Measurements from ENCODE around the gene PKD2. TPM values are rescaled to one million over a fixed set of nuclear protein-coding genes. Genes with fewer than 3 reads are reported as not detected.

The PKD2 gene
- total RNA-seq, 4 donors from 2014 or later: 30.9 to 50.0 (median 40.7) TPM

DNA sequence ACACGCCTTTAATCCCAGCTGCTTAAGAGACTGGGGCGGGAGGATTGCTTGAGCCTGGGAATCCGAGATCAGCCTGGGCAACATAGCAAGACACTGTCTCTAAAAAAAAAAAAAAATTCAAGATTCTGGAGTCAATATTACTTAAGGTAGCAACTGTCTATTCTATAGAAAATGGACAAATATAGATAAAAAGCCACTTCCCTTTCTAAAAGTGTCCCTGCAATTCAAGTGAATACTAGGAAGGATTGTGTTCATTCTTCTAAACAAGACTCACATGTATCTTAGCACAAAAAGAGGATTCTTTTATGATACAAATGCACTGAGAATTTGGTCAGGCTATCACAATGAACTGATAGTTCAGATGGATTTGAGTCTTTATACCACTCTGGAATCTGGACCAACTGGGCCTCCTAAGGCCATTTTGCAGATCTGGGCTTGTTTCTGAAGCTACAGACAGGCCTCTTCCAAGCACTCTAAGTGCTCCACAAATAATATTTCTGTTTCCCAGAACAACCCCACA is 7.0 kb downstream of the PKD2 start:
- no peaks in the 10 kb centered on the region for H3K36me3 ChIP-seq
- intact Hi-C loops (cut with DNase I): no loop called here
- DNase-seq: no peak
- H3K27ac ChIP-seq: no peak overlapping the region
- peaks cover 5 to 22% of the 10 kb centered on the region in 2 donors for H3K4me1 ChIP-seq
- TF ChIP-seq, protein P1, sequence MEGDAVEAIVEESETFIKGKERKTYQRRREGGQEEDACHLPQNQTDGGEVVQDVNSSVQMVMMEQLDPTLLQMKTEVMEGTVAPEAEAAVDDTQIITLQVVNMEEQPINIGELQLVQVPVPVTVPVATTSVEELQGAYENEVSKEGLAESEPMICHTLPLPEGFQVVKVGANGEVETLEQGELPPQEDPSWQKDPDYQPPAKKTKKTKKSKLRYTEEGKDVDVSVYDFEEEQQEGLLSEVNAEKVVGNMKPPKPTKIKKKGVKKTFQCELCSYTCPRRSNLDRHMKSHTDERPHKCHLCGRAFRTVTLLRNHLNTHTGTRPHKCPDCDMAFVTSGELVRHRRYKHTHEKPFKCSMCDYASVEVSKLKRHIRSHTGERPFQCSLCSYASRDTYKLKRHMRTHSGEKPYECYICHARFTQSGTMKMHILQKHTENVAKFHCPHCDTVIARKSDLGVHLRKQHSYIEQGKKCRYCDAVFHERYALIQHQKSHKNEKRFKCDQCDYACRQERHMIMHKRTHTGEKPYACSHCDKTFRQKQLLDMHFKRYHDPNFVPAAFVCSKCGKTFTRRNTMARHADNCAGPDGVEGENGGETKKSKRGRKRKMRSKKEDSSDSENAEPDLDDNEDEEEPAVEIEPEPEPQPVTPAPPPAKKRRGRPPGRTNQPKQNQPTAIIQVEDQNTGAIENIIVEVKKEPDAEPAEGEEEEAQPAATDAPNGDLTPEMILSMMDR (IDR thresholded peaks at IDR 0.05): no peak
- no peak for TF ChIP-seq POLR2A (IDR thresholded peaks at IDR 0.05)
- 95 to 100% methylated on average over 3 of the region's 3 CpGs for WGBS, 2 donors
- H3K27me3 ChIP-seq: no peaks in the 10 kb centered on the region
- no peak overlapping the region for H3K4me3 ChIP-seq (replicated peaks in 1 of 3)
- no peaks in the 10 kb centered on the region for H3K9me3 ChIP-seq

DNA sequence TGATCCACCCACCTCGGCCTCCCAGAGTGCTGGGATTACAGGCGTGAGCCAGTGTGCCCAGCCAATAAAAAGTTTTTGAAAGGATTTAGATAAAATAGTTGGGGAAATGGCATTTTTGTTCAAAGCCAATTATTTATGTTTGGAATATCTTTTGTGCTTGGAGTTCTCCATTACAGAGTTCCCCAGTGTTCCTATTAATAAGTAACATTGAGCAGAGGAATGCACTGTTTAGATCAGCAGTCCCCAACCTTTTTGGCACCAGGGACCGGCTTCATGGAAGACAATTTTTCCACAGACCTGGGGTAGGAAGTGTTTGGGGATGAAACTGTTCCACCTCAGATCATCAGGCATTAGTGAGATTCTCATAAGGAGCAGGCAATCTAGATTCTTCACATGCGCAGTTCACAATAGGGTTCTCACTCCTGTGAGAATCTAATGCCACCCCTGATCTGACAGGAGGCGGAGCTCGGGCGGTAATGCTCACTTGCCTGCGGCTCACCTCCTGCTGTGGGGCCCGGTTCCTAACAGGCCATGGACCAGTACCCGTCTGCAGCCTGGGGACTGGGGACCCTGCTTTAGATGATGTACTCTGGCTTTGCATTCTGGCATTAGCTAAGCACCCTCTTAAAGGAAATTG is 8.3 kb downstream of the PKD2 start:
- Histone ChIP-seq H3K4me1 (peaks cover 5 to 17% of the 10 kb centered on the region in 2 donors), H3K27me3 (no peaks in the 10 kb centered on the region)

DNA sequence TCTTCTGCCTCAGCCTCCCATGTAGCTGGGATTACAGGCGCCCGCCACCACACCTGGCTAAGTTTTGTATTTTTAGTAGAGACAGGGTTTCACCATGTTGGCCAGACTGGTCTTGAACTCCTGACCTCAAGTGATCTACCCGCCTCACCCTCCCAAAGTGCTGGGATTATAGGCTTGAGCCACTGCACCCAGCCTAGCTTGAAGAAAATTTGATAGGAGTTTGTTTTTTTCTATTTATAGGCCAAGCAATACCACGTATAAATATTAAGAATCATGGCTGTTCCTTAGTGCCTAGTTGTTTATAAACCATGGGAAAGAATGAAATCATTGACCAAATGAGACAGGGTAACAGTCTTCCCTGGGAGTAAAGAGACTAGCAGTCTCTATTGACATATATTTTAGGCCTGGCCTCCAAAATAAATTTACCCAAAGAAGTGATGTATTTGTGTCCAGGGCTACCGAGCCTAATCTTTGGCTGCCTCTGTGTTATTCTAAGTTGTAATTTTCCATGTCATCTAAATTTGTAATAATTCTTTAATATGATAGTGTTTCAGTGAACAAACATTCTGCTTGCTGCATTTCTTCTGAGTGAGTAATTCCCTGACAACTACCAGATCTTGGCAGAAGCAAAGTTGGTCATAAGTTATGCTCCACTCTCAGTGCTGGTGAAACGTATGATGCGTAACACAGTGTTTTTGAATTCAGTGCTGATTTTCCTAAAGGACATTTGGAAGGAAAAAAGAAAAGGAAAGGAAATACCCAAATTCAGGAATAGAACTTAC is 10.3 kb downstream of the PKD2 start:
- Histone ChIP-seq H3K27me3 (no peaks in the 10 kb centered on the region), H3K27ac (peak overlapping the region; percentile 72 to 83 (median 76)), H3K36me3 (no peaks in the 10 kb centered on the region), H3K9me3 (no peaks in the 10 kb centered on the region), H3K4me1 (peaks cover 5 to 16% of the 10 kb centered on the region in 2 donors), H3K4me3 (replicated peaks in 1 of 3) (no peak overlapping the region)
- 70 to 76% methylated on average over 7 of the region's 7 CpGs for WGBS, 2 donors
- intact Hi-C loops (cut with DNase I): no loop called here
- DNase-seq: peak in 1 of 2 donors; percentile 11
- no peak for TF ChIP-seq POLR2A (IDR thresholded peaks at IDR 0.05)
- TF ChIP-seq, protein P1 (IDR thresholded peaks at IDR 0.05): no peak

More for the DNA sequence above, 8.3 kb downstream of the PKD2 start:
- no peak overlapping the region for H3K4me3 ChIP-seq (replicated peaks in 1 of 3)
- intact Hi-C loops (cut with DNase I): no loop called here
- WGBS, 2 donors: 95 to 97% methylated on average over 9 to 10 of the region's 10 CpGs
- H3K9me3 ChIP-seq: no peaks in the 10 kb centered on the region
- H3K36me3 ChIP-seq: no peaks in the 10 kb centered on the region
- TF ChIP-seq POLR2A (IDR thresholded peaks at IDR 0.05): no peak
- TF ChIP-seq, protein P1 (IDR thresholded peaks at IDR 0.05): no peak
- H3K27ac ChIP-seq: no peak overlapping the region
- DNase-seq: no peak

DNA sequence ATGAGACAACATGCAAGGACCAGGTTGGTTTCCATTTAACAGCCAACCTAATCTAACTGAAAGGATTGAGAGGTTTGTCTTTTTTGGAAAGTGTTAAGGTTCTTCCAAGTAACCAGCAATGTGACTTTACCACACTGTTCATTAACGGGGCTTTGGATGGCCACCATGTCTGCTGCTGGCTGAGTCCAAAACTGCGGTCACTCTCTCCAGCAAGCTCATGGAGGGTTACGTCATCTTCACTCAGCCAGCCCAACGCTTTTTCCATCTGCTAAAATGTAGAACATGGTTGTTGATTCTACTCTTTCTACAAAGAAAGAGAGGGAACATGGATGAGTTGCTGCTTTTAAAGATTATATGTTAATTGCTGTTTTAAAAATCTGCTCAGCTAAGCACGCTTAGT is 11.0 kb downstream of the PKD2 start:
- Histone ChIP-seq H3K36me3 (peaks cover 0 to 4% of the 10 kb centered on the region in 2 donors), H3K9me3 (no peaks in the 10 kb centered on the region), H3K27ac (peak overlapping the region; percentile 72 to 83 (median 76)), H3K4me3 (replicated peaks in 1 of 3) (no peak overlapping the region), H3K27me3 (no peaks in the 10 kb centered on the region), H3K4me1 (peaks cover 5 to 16% of the 10 kb centered on the region in 2 donors)
- no peak for DNase-seq
- TF ChIP-seq, protein P1 (IDR thresholded peaks at IDR 0.05): no peak
- TF ChIP-seq POLR2A (IDR thresholded peaks at IDR 0.05): no peak
- WGBS, 2 donors: 85 to 91% methylated on average over 5 of the region's 5 CpGs
- intact Hi-C loops (cut with DNase I): no loop called here

DNA sequence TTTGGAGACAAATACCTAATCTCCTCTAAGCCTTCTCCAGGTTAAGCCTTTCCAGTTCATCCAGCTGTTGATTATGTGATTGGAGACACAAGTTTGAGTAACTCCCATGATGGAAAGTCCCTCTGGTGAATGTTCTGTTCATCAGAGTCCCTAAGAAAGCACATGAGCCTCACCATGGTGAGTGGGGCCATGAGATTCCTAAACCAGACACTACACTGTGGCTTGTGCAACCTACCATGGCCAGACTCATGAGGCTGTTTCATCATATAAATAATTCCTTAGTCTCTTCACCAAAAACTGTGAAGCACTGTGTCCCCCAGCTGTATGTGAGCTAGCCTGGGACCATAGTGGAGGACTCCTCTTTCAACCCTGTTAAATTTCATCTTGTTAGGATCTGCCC is 14.4 kb downstream of the PKD2 start:
- Histone ChIP-seq H3K27ac (no peak overlapping the region), H3K36me3 (peaks cover 0 to 5% of the 10 kb centered on the region in 2 donors), H3K4me3 (replicated peaks in 1 of 3) (no peak overlapping the region), H3K9me3 (no peaks in the 10 kb centered on the region), H3K4me1 (peaks cover 5 to 16% of the 10 kb centered on the region in 2 donors), H3K27me3 (no peaks in the 10 kb centered on the region)
- TF ChIP-seq, protein P1 (IDR thresholded peaks at IDR 0.05): no peak
- TF ChIP-seq POLR2A (IDR thresholded peaks at IDR 0.05): no peak
- DNase-seq: no peak
- intact Hi-C loops (cut with DNase I): no loop called here
